Right ventricle myocardium inferior (tissue), 1 donor: ENCODE results near the gene KCNRG. TPM values are rescaled to one million over a fixed set of nuclear protein-coding genes. Genes with fewer than 3 reads are reported as not detected.

ENCODE experiments used
- ATAC-seq: fragments of 200-7000 bp; cut with Tn5 transposase; one replicate; pipeline ENCODE4 v1.9.1; 2020; ENCODE audit warnings: mild to moderate bottlenecking, moderate library complexity
- DNase-seq: peaks from one replicate; pipeline ENCODE4 v3.0.0; 2021; ENCODE audit errors: missing footprints
- intact Hi-C: fragments of 100-400 bp; cut with DNase I; formaldehyde crosslinking; loops from one replicate; pipeline ENCODE4 v1.11.0; 2022
- total RNA-seq: library from RNA; stranded (reverse); fragmentation: NEBNext Ultra II Directional; extraction: Animal tissue kit (Norgen Biotek cat#: 25700); gene quantifications from one replicate; pipeline ENCODE4 v1.2.1, GENCODE V29; 2021
- donor health status: DM: no; HTN: yes; CAD: no; lungs with severe emphysema.

The KCNRG gene
- total RNA-seq, 1 donor from 2014 or later, result 0.22 TPM

GRCh38 chr13:49998714-49999624 is 16.3 kb upstream of the KCNRG start:
- DNase-seq, result no peak
- intact Hi-C loops, result loop anchor here (5.0 kb wide), 1 partner anchor 533 kb away; no protein-coding TSS in a partner anchor
- ATAC-seq, result no peak

- intact Hi-C loops, result no loop called here
Observed at GRCh38 chr13:50001287-50001686, 14.0 kb upstream of the KCNRG start.

GRCh38 chr13:50006426-50007135 is 8.7 kb upstream of the KCNRG start:
- no peak for ATAC-seq
- intact Hi-C loops, result no loop called here
- DNase-seq, result no peak

More at GRCh38 chr13:50001287-50001686, 14.0 kb upstream of the KCNRG start:
- DNase-seq (no peak), ATAC-seq (no peak)

- ATAC-seq (no peak), DNase-seq (no peak)
- intact Hi-C loops, result no loop called here
Observed at GRCh38 chr13:50011461-50011860, 3.8 kb upstream of the KCNRG start.

- intact Hi-C loops, result no loop called here
- no peak for DNase-seq
- ATAC-seq, result no peak
Observed at GRCh38 chr13:50012396-50013169, 2.7 kb upstream of the KCNRG start.

GRCh38 chr13:50014386-50014785 is 858 bp upstream of the KCNRG start:
- ATAC-seq (no peak), DNase-seq (no peak)
- intact Hi-C loops, result no loop called here

GRCh38 chr13:50015750-50016149 is 506 bp downstream of the KCNRG start:
- intact Hi-C loops, result no loop called here
- ATAC-seq (no peak), DNase-seq (no peak)

GRCh38 chr13:50016444-50016843 is 1.2 kb downstream of the KCNRG start:
- intact Hi-C loops, result no loop called here
- ATAC-seq (no peak), DNase-seq (no peak)

GRCh38 chr13:50017819-50018218 is 2.6 kb downstream of the KCNRG start:
- ATAC-seq (peak; percentile 66), DNase-seq (no peak)
- intact Hi-C loops, result no loop called here

- ATAC-seq (no peak), DNase-seq (no peak)
- intact Hi-C loops, result no loop called here
Observed at GRCh38 chr13:50025436-50025835, 10.2 kb downstream of the KCNRG start.

GRCh38 chr13:50026788-50027473 is 11.7 kb downstream of the KCNRG start:
- intact Hi-C loops, result no loop called here
- no peak for DNase-seq
- ATAC-seq, result no peak

- ATAC-seq (no peak), DNase-seq (no peak)
- intact Hi-C loops, result no loop called here
Observed at GRCh38 chr13:50030315-50030714, 15.1 kb downstream of the KCNRG start.

GRCh38 chr13:50033725-50034124 is 18.5 kb downstream of the KCNRG start:
- no peak for DNase-seq
- intact Hi-C loops, result no loop called here
- ATAC-seq, result no peak

GRCh38 chr13:50037788-50038187 is 22.5 kb downstream of the KCNRG start:
- no peak for ATAC-seq
- intact Hi-C loops, result no loop called here
- DNase-seq, result no peak

GRCh38 chr13:50038266-50038665 is 23.0 kb downstream of the KCNRG start:
- ATAC-seq, result no peak
- intact Hi-C loops, result no loop called here
- no peak for DNase-seq

- DNase-seq (no peak), ATAC-seq (no peak)
- intact Hi-C loops, result no loop called here
Observed at GRCh38 chr13:50052478-50052877, 37.2 kb downstream of the KCNRG start.

- DNase-seq, result no peak
- ATAC-seq, result no peak
- intact Hi-C loops, result no loop called here
Observed at GRCh38 chr13:50053844-50054243, 38.6 kb downstream of the KCNRG start.

- intact Hi-C loops, result no loop called here
- DNase-seq (no peak), ATAC-seq (no peak)
Observed at GRCh38 chr13:50055454-50055853, 40.2 kb downstream of the KCNRG start.

GRCh38 chr13:50060718-50061117 is 45.5 kb downstream of the KCNRG start:
- no peak for ATAC-seq
- DNase-seq, result no peak
- intact Hi-C loops, result no loop called here
